Measurements from ENCODE around the gene MSI2. TPM values are rescaled to one million over a fixed set of nuclear protein-coding genes. Genes with fewer than 3 reads are reported as not detected.

Gene MSI2
- total and polyA plus RNA-seq, 2 donors (not counting 3 experiments of a cell fraction or from before 2014, with no cell fraction given) = 20.9 to 59.3 TPM

DNA sequence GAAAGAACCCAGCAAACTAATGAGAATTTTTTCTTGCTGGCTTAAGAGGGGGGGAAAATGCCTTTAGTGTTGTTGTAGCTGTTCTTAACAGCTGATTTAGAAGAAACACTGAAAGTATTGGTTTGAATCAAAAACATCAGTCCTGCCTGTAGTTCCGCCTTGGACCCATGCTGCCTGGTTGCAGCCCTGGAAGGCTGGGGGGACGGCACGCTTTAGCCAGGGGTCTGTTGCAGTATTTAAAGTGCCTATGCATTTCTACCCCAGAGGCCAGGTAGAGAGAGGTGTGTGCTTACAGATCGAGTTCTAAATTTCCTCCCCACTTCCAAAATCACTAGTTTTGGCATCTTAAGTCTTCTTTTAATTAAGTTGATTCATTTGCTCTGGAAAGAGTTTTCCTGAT is 286.9 kb downstream of the MSI2 start:
- ChIA-PET POLR2A (no interaction called here), CTCF (interaction anchor here (1.5 to 2.8 kb wide), 2 partner anchors 79 to 300 kb away, joined by 3 to 10 read pairs; no protein-coding TSS in a partner anchor)
- TF ChIP-seq EZH2 (IDR thresholded peaks at IDR 0.05; ENCODE audit: borderline replicate concordance, low read depth, low read length, severe bottlenecking) (no peak), MYC (IDR thresholded peaks at IDR 0.05; ENCODE audit: low read depth, low read length) (no peak), POLR2A (IDR thresholded peaks at IDR 0.05; ENCODE audit: low read depth, low read length) (no peak), POLR2AphosphoS5 (IDR thresholded peaks at IDR 0.05; ENCODE audit: insufficient read depth, low read depth, low read length) (no peak), FOS (IDR thresholded peaks at IDR 0.05; ENCODE audit: borderline replicate concordance, insufficient read depth, low read length) (no peak), JUN (IDR thresholded peaks at IDR 0.05; ENCODE audit: borderline replicate concordance, insufficient read depth, insufficient read length, low read depth) (no peak), GATA2 (IDR thresholded peaks at IDR 0.05; ENCODE audit: insufficient read depth, insufficient read length, low read depth, low read length) (no peak)
- TF ChIP-seq, protein P1, sequence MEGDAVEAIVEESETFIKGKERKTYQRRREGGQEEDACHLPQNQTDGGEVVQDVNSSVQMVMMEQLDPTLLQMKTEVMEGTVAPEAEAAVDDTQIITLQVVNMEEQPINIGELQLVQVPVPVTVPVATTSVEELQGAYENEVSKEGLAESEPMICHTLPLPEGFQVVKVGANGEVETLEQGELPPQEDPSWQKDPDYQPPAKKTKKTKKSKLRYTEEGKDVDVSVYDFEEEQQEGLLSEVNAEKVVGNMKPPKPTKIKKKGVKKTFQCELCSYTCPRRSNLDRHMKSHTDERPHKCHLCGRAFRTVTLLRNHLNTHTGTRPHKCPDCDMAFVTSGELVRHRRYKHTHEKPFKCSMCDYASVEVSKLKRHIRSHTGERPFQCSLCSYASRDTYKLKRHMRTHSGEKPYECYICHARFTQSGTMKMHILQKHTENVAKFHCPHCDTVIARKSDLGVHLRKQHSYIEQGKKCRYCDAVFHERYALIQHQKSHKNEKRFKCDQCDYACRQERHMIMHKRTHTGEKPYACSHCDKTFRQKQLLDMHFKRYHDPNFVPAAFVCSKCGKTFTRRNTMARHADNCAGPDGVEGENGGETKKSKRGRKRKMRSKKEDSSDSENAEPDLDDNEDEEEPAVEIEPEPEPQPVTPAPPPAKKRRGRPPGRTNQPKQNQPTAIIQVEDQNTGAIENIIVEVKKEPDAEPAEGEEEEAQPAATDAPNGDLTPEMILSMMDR (IDR thresholded peaks at IDR 0.05; ENCODE audit: extremely low read depth in 1 of 2, insufficient read depth in 1 of 2, low read depth in 1 of 2, low read length in 2 of 2) = no peak
- TF ChIP-seq, protein P2, sequence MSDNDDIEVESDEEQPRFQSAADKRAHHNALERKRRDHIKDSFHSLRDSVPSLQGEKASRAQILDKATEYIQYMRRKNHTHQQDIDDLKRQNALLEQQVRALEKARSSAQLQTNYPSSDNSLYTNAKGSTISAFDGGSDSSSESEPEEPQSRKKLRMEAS (IDR thresholded peaks at IDR 0.05; ENCODE audit: insufficient read depth, insufficient read length) = no peak
- H3K36me3 ChIP-seq (ENCODE audit: control insufficient read depth in 2 of 2, extremely low read depth in 1 of 2, insufficient read depth in 2 of 2, low read length in 2 of 2) = no peaks in the 10 kb centered on the region
- H3K27me3 ChIP-seq (ENCODE audit: control insufficient read depth in 2 of 2, insufficient read depth in 2 of 2, low read length in 2 of 2) = no peaks in the 10 kb centered on the region
- no TSS peak for BruUV-seq (replicated peaks)
- no peaks in the 10 kb centered on the region for H3K79me2 ChIP-seq (ENCODE audit: control insufficient read depth, insufficient read depth, low read length)
- H3K4me2 ChIP-seq (ENCODE audit: insufficient read depth, low read length) = no peak overlapping the region
- H4K20me1 ChIP-seq (replicated peaks; ENCODE audit: control insufficient read depth, extremely low read depth, insufficient read depth, low read length) = no peaks in the 10 kb centered on the region
- dilution Hi-C loops (cut with MboI; ENCODE audit: extremely low pct_ligation_motif_present, low sequenced_read_pairs) = no loop called here
- no peak overlapping the region for H2AFZ ChIP-seq (ENCODE audit: low read depth, low read length)
- no peaks in the 10 kb centered on the region for H3K9me1 ChIP-seq (replicated peaks; ENCODE audit: control insufficient read depth, extremely low read depth, insufficient read depth, low read length)
- DNase-seq (ENCODE audit: low read depth, low spot score) (no peak), FAIRE-seq (no peak)
- intact Hi-C loops (cut with micrococcal nuclease) = no loop called here
- peaks cover 3% of the 10 kb centered on the region for H3K4me1 ChIP-seq (ENCODE audit: control insufficient read depth, extremely low read depth, insufficient read depth, low read length)
- H3K9me3 ChIP-seq (replicated peaks; ENCODE audit: control insufficient read depth, insufficient read depth, low read length) = no peaks in the 10 kb centered on the region
- H3K9ac ChIP-seq (replicated peaks; ENCODE audit: extremely low read depth, insufficient read depth, low read length) = no peak overlapping the region
- H3K27ac ChIP-seq (ENCODE audit: insufficient read depth, low read depth, low read length) = no peak overlapping the region
- no peak overlapping the region for H3K4me3 ChIP-seq (replicated peaks in 1 of 3; ENCODE audit: insufficient read depth in 1 of 3, low read depth in 1 of 3, low read length in 3 of 3)

Measured in endothelial cell of umbilical vein (primary cell).